Stimulated activated CD8-positive, alpha-beta memory T cell treated with anti-CD3 and anti-CD28 coated beads, Interleukin-7, amount 100 ng/mL, for 4 hours (primary cell): ENCODE data around the gene SLFNL1.

ENCODE experiments used
- DNase-seq, 2 donors: peaks; one replicate each; pipeline ENCODE4 v3.0.0-alpha.2; 2020; ENCODE audit warnings: low read depth in 2 of 2

The SLFNL1 gene

DNA sequence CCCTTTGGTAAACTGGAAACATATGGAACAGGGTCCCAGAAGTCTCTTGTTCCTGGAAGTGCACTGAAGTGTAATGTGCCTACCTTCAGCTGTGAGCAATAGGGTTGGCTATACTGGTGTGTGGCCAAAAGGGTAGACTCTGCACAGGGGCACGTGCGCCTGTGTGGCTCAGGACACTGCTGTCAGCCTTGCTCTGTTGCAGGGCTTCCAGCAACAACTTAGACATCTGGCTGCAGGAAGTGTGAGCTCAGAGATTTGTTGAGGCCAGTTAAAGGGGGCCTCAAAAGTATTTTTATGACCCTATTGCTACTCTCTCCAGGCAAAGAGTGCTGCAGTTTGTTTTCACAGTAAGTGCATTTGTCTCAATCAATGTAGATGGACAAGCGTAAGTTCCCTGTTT is 34.6 kb downstream of the SLFNL1 start:
- DNase-seq: no peak

DNA sequence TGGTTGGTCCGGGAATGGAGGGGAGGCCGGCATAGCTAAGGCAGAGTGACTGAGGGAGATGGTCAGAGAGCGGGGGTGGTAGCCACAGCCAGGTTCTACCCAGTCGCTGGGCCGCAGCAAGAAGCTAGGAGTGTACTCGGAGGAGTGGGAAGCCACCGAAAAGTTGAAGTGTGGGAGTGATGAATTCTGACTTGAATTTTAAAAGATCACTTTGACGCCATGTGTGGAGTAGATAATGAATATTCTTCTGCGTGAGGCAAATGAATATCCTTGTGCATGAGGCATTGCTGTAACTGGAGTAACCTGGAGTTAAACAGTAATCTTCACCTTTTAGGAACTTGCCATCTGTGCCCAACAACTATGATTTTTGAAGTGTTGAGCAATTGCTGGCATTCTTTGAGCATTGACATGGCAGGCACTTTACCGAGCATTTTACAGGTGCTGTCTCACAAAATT is 35.2 kb downstream of the SLFNL1 start:
- DNase-seq: no peak

- no peak for DNase-seq
Observed at GRCh38 chr1:40985875-40986274, 35.6 kb downstream of the SLFNL1 start.

DNA sequence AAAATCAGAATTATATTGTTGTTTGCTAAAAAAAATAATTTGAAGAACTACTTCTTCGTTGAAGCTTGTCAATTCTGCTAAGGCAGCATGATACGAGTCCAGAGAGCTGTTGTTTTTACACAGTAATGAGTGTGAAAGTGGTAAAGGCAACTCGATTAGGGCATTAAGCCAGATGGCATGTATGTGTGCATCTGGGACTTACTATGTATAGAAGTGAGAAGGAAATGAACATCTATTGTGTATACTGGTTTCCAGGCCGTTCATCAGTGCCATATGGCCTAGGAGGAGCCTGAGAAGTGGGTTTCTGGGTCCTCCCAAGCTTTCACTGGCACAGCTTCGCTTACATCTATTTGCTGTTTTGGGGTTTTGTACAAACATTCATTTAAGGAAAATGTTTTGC is 36.4 kb downstream of the SLFNL1 start:
- no peak for DNase-seq

- DNase-seq: no peak
Observed at GRCh38 chr1:40984531-40984930, 37.0 kb downstream of the SLFNL1 start.

DNA sequence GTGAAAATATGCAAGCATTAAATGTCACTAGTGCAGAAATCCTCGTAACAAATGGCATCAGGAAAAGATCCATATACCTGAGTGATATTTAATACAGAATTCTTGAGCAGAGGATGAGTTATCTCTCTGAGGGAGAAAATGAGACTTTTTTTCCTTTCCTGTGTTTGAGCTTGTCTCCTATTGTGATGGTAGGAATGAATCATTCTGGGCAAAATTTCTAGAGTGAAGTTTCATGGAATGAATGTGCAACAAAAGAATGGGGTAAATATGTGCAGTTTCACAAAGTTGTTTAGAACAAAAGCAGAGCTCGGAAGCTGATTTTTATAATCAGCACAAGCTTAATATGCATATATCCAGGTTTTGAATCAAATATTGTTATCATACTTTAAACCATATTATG is 37.5 kb downstream of the SLFNL1 start:
- no peak for DNase-seq

GRCh38 chr1:40983286-40983685 is 38.2 kb downstream of the SLFNL1 start:
- no peak for DNase-seq

- DNase-seq: no peak
Observed at GRCh38 chr1:40982721-40983120, 38.8 kb downstream of the SLFNL1 start.

GRCh38 chr1:40981691-40982448 is 39.7 kb downstream of the SLFNL1 start:
- no peak for DNase-seq

DNA sequence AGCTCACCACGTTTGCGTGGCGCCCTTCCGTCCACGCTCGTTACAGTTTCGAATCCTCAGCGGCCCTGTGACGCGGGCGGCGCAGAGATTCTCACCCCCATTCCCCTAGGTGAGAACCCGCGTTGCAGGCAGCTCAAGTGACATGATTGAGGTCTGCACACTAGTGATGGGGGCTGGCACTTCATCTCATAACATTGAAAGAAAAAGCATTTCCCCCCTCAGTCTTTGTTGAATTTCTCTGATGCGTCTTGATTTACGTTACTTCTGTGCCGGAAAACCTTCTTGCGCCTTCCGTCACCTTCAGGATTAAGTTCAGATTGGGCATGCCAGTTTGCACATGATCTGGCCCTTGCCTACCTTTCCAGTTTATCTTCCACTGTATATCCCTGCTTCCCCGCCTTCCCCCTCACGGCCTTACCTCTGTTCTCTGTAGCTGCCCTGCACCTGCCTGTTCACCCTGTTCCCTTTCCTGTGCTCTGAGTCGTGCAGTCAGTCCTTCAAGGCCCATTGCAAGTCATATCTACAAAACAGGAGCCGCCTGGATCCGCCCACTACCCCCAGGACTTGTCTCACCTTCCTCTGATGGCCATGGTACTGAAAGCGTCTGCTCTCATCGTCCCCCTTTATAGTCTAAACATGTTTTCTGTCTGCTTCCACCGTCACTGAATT is 40.9 kb downstream of the SLFNL1 start:
- DNase-seq: peak; percentile 37 to 51

GRCh38 chr1:40980068-40980452 is 41.5 kb downstream of the SLFNL1 start:
- no peak for DNase-seq

- DNase-seq: peak; percentile 90 to 94
Observed at GRCh38 chr1:40979241-40980067, 42.1 kb downstream of the SLFNL1 start, which contains the start of gene CTPS1. Gene CTPS1, plus strand, starts transcription at chr1:40979696. Its CDS starts 3,595 bp downstream, at chr1:40983291.

GRCh38 chr1:40978886-40979240 is 42.7 kb downstream of the SLFNL1 start:
- DNase-seq: no peak

- no peak for DNase-seq
Observed at GRCh38 chr1:40977716-40978115, 43.8 kb downstream of the SLFNL1 start.

- no peak for DNase-seq
Observed at GRCh38 chr1:40976952-40977690, 44.4 kb downstream of the SLFNL1 start.

- DNase-seq: no peak
Observed at GRCh38 chr1:40974945-40975344, 46.6 kb downstream of the SLFNL1 start.

GRCh38 chr1:40973912-40974311 is 47.6 kb downstream of the SLFNL1 start:
- no peak for DNase-seq

GRCh38 chr1:40971966-40972365 is 49.6 kb downstream of the SLFNL1 start:
- DNase-seq: no peak

GRCh38 chr1:40969445-40969844 is 52.1 kb downstream of the SLFNL1 start:
- DNase-seq: no peak

DNA sequence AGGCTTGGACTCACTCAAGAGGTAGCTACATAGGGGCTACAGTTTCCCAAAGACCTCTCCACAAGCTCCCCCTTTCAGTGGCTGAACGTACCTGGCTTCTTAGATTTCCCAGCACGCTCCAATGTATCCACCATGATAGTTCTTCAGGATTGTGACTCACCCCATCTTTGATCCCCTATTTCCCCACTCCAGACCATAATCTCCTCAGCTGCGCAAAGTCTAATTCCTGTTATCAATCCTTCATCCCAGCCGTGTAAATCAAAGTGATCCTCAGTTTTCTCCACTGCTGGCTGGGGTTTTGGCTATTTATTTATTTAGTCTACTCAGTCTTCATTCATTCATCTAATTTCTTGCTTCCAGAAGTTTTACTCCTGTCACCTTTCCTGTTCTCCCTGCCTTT is 55.1 kb downstream of the SLFNL1 start:
- no peak for DNase-seq
